ENCODE measurements around the gene CGN. TPM values are rescaled to one million over a fixed set of nuclear protein-coding genes. Genes with fewer than 3 reads are reported as not detected.

The CGN gene, protein sequence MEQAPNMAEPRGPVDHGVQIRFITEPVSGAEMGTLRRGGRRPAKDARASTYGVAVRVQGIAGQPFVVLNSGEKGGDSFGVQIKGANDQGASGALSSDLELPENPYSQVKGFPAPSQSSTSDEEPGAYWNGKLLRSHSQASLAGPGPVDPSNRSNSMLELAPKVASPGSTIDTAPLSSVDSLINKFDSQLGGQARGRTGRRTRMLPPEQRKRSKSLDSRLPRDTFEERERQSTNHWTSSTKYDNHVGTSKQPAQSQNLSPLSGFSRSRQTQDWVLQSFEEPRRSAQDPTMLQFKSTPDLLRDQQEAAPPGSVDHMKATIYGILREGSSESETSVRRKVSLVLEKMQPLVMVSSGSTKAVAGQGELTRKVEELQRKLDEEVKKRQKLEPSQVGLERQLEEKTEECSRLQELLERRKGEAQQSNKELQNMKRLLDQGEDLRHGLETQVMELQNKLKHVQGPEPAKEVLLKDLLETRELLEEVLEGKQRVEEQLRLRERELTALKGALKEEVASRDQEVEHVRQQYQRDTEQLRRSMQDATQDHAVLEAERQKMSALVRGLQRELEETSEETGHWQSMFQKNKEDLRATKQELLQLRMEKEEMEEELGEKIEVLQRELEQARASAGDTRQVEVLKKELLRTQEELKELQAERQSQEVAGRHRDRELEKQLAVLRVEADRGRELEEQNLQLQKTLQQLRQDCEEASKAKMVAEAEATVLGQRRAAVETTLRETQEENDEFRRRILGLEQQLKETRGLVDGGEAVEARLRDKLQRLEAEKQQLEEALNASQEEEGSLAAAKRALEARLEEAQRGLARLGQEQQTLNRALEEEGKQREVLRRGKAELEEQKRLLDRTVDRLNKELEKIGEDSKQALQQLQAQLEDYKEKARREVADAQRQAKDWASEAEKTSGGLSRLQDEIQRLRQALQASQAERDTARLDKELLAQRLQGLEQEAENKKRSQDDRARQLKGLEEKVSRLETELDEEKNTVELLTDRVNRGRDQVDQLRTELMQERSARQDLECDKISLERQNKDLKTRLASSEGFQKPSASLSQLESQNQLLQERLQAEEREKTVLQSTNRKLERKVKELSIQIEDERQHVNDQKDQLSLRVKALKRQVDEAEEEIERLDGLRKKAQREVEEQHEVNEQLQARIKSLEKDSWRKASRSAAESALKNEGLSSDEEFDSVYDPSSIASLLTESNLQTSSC
- total RNA-seq = 2.0 TPM

GRCh38 chr1:151510957-151511635 is at the start of gene CGN:
Gene CGN (plus strand): TSS chr1:151511387. CDS start chr1:151518520, 7,133 bp downstream.
- DNase-seq (ENCODE audit: low spot score) = peak; percentile 88
- peak; percentile 97 for ATAC-seq
- intact Hi-C loops (cut with DNase I) = no loop called here

- intact Hi-C loops (cut with DNase I) = no loop called here
- ATAC-seq (no peak), DNase-seq (ENCODE audit: low spot score) (no peak)
Observed at GRCh38 chr1:151461694-151462093, 49.5 kb upstream of the CGN start.

GRCh38 chr1:151465026-151465425 is 46.2 kb upstream of the CGN start:
- intact Hi-C loops (cut with DNase I) = no loop called here
- ATAC-seq (no peak), DNase-seq (ENCODE audit: low spot score) (no peak)

GRCh38 chr1:151472856-151473731 is 38.1 kb upstream of the CGN start:
- intact Hi-C loops (cut with DNase I) = no loop called here
- peak; percentile 65 for DNase-seq (ENCODE audit: low spot score)
- ATAC-seq = peak; percentile 84

- ATAC-seq = no peak
- intact Hi-C loops (cut with DNase I) = no loop called here
- DNase-seq (ENCODE audit: low spot score) = no peak
Observed at GRCh38 chr1:151474745-151475144, 36.4 kb upstream of the CGN start.

- no peak for DNase-seq (ENCODE audit: low spot score)
- intact Hi-C loops (cut with DNase I) = no loop called here
- no peak for ATAC-seq
Observed at GRCh38 chr1:151475175-151475574, 36.0 kb upstream of the CGN start.

DNA sequence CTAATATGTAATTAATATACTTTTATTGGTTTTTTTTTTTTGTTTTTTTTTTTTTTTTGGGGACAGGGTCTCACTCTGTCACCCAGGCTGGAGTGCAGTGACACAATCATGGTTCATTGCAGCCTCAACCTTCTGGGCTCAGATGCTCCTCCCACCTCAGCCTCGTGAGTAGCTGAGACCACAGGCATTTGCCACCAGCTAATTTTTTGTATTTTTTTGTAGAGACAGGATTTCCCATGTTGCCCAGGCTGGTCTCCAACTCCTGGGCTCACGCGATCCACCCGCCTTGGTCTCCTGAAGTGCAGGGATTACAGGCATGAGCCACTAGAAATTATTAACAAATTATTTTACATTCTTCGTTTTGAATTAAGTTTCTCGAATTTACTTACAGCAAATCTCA is 35.1 kb upstream of the CGN start:
- no peak for ATAC-seq
- intact Hi-C loops (cut with DNase I) = no loop called here

DNA sequence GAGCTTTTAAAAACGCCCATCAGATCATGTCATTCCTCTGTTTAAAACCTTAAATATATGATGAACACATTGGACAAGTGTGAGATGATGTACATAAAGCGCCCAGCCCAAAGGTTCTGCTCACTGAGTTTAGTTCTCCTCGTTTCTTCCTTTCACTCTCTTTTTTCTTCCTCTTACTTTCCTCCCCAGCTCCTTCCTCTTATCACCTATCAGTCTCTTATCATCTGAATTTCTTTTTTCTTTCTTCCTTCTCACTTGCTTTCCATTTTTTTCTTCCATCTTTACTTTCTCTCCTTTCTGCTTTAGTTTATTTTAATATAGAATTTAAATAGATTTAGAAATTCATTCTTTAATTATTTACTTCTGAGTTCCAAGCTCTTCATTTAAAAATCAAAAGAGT is 34.1 kb upstream of the CGN start:
- intact Hi-C loops (cut with DNase I) = no loop called here
- ATAC-seq (no peak), DNase-seq (ENCODE audit: low spot score) (no peak)

More for the DNA sequence above, 35.1 kb upstream of the CGN start:
- no peak for DNase-seq (ENCODE audit: low spot score)

DNA sequence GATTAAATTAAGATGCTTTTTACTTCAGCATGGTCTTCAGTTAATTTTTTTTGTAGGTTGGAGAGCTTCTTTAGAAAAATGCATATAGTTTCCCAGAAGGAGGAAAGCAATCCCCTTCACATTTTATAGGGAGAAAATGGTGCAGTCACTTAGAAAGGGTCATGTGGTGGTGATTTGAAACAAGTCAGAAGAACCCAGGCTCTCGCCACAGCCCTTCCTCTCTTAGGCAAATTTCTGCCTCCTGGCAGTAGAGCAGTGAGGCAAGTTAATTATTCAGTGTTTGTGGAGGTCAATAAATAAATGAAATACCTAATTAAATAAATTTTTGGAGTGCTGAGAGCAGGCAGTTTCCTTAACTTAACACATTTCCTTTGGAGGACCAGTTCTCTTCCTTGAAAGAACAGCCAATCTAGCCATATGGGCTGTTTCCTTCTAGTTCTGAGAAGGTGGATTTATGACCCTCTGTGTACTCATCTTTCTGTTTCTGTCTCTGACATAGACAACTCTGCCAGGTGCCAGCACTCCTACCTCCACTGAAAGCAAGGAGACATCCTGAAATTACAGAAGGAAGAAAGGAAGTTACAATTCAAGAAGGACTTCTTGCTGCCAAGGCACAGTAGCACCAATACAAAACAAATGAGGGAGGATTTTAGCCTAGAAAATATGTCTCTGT is 32.9 kb upstream of the CGN start:
- intact Hi-C loops (cut with DNase I) = no loop called here
- DNase-seq (ENCODE audit: low spot score) = no peak
- no peak for ATAC-seq

GRCh38 chr1:151478923-151479322 is 32.3 kb upstream of the CGN start:
- no peak for ATAC-seq
- intact Hi-C loops (cut with DNase I) = no loop called here
- no peak for DNase-seq (ENCODE audit: low spot score)

DNA sequence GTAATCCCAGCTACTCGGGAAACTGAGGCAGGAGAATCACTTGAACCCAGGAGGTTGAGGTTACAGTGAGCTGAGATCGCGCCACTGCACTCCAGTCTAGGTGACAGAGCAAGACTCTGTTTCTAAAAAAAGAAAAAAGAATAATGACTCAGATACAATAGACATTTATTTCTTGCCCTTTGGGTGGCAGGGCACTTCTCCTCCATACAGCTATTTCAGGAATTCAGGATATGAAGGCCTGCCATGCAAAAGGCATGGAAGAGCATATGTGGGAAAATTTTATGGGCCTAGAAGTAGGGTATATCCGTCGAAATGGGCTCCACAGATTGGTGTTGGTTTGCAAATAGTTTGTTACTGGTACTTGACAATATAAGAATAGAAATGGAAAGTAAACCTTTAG is 31.7 kb upstream of the CGN start:
- intact Hi-C loops (cut with DNase I) = no loop called here
- no peak for DNase-seq (ENCODE audit: low spot score)
- ATAC-seq = no peak

DNA sequence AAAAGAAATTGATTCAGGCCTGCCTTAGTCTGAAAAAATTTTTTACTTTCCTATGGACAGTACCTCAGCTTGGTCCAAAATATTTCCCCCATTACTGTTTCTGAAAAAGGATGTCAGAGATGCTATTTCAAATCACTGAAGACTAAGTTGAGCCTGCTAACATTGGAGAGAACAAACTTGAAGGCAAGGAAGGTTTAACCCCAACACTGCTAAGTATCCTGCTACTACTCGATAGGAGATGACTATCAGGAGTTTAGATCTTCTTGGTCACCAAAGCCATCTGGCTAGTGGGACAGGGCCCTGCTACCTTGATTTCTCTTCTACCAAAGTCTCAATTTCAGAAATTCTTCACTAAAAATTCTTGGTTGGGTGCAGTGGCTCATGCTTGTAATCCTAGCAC is 29.2 kb upstream of the CGN start:
- intact Hi-C loops (cut with DNase I) = no loop called here

DNA sequence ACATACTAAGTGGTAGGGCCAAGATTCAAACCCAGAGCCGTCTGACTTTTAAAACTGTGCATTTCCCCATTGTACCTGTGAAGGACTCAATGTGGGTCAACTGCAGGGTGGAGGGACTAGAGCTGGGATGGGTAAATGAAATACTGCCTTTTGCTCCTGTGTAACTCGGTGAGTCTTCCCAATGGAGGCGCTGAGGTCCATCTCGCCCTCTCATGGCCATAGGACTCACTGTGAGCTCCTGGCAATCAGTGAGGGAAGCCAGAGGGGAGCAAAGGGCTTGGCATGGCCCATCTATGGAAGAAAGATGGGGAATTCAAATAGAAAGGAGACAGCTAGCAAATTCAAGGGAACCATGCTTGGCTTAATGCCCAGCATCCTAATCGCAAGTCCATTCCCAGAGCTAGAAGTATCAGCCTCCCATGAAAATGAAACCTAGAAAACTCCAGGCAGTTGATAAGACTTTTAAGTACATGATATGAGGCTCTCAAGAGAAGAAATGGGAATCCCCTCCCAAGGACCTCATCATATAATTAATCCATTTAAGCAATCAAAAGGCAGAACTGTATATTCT is 25.4 kb upstream of the CGN start:
- ATAC-seq = no peak
- intact Hi-C loops (cut with DNase I) = no loop called here
- no peak for DNase-seq (ENCODE audit: low spot score)

More for the DNA sequence above, 29.2 kb upstream of the CGN start:
- ATAC-seq (no peak), DNase-seq (ENCODE audit: low spot score) (no peak)

DNA sequence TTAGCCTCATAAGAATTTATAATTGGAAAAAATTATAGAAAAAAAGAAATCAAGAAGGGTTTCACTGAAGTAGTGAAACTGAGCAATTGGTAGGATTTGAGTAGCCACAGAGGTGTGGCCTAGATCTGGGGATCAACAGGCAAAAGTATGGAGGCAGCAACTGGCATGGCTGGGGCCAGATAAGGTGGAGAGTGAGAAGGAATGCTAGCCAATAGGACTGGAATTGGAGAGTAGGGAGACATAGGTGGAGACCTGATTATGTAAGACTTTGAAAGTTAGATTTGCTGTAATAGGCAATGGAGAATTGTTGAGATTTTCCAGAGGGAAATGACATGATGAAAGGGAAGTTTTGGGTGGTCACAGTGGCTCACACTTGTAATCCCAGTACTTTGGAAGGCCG is 24.6 kb upstream of the CGN start:
- ATAC-seq (no peak), DNase-seq (ENCODE audit: low spot score) (no peak)
- intact Hi-C loops (cut with DNase I) = no loop called here

GRCh38 chr1:151491641-151492040 is 19.5 kb upstream of the CGN start:
- no peak for ATAC-seq
- no peak for DNase-seq (ENCODE audit: low spot score)
- intact Hi-C loops (cut with DNase I) = no loop called here

GRCh38 chr1:151492120-151492519 is 19.1 kb upstream of the CGN start:
- intact Hi-C loops (cut with DNase I) = no loop called here

GRCh38 chr1:151493042-151493441 is 18.1 kb upstream of the CGN start:
- intact Hi-C loops (cut with DNase I) = no loop called here
- no peak for DNase-seq (ENCODE audit: low spot score)
- no peak for ATAC-seq

More at GRCh38 chr1:151492120-151492519, 19.1 kb upstream of the CGN start:
- DNase-seq (ENCODE audit: low spot score) (no peak), ATAC-seq (no peak)

All from sciatic nerve (tissue), 2 donors.